ENCODE measurements around the gene SDHB. TPM values are rescaled to one million over a fixed set of nuclear protein-coding genes. Genes with fewer than 3 reads are reported as not detected.

SDHB gene
- total and polyA plus RNA-seq, 4 donors, result 59.1 to 117 (median 83.5) TPM

DNA sequence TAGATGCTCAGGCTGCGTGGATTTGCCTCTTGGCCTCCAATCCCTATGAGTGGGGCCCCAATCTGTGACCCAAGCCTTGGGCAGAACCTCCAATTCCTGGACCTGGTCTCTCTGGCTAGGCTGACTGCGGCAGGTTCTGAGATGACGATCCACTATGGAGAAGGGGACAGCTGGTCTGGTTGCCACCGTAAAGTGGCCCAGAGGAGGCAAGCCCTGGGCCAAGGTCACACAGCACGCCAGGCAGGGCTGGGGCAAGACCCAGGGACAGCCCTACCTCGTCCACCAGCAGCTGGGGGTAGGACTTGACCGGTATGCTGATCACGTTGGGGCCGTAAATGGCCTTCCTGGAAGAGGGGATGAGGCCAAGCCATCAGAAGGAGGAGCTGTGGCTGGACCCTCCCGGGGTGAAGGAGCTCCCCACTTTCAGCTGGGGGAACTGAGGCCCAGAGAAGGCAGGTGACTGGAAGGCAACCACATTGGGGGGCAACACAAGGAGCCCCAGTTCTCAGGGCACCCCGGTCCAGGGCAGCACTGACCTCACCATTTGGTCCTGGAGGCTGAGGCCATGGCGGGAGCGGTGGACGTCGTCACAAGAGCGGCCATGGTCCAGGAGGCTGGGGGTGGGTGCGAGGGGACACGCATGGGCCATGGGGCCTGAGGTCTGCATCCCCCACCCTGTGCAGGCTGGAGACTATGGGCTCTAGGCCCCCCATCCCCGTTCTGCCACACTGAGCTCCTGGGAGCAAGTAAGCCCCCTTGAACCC lies 51.9 kb downstream of the SDHB start:
- H3K36me3 ChIP-seq (ENCODE audit: control insufficient read depth in 4 of 4, insufficient read depth in 4 of 4, low read length in 4 of 4), result peaks cover 0 to 61% (median 15%) of the 10 kb centered on the region in 4 donors
- H3K27ac ChIP-seq (ENCODE audit: low read depth in 1 of 2, low read length in 1 of 2), result no peak overlapping the region
- TF ChIP-seq, protein P1, sequence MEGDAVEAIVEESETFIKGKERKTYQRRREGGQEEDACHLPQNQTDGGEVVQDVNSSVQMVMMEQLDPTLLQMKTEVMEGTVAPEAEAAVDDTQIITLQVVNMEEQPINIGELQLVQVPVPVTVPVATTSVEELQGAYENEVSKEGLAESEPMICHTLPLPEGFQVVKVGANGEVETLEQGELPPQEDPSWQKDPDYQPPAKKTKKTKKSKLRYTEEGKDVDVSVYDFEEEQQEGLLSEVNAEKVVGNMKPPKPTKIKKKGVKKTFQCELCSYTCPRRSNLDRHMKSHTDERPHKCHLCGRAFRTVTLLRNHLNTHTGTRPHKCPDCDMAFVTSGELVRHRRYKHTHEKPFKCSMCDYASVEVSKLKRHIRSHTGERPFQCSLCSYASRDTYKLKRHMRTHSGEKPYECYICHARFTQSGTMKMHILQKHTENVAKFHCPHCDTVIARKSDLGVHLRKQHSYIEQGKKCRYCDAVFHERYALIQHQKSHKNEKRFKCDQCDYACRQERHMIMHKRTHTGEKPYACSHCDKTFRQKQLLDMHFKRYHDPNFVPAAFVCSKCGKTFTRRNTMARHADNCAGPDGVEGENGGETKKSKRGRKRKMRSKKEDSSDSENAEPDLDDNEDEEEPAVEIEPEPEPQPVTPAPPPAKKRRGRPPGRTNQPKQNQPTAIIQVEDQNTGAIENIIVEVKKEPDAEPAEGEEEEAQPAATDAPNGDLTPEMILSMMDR (IDR thresholded peaks at IDR 0.05; ENCODE audit: control extremely low read depth, extremely low read depth), result no peak
- DNase-seq (no peak), ATAC-seq (ENCODE audit: insufficient read depth, low FRiP score) (no peak)
- WGBS, 2 donors, result 95% methylated on average over 19 of the region's 19 CpGs
- no peaks in the 10 kb centered on the region for H3K27me3 ChIP-seq (ENCODE audit: control insufficient read depth in 3 of 3, insufficient read depth in 3 of 3, low read length in 2 of 3)
- no peaks in the 10 kb centered on the region for H3K4me1 ChIP-seq (ENCODE audit: control insufficient read depth in 5 of 5, insufficient read depth in 5 of 5, low read length in 5 of 5)
- H3K9ac ChIP-seq (ENCODE audit: insufficient read depth in 1 of 2, low read length in 2 of 2), result no peak overlapping the region
- H3K4me3 ChIP-seq, result no peak overlapping the region
- no peaks in the 10 kb centered on the region for H3K9me3 ChIP-seq (ENCODE audit: control insufficient read depth in 4 of 4, insufficient read depth in 3 of 4, low read length in 3 of 4)

DNA sequence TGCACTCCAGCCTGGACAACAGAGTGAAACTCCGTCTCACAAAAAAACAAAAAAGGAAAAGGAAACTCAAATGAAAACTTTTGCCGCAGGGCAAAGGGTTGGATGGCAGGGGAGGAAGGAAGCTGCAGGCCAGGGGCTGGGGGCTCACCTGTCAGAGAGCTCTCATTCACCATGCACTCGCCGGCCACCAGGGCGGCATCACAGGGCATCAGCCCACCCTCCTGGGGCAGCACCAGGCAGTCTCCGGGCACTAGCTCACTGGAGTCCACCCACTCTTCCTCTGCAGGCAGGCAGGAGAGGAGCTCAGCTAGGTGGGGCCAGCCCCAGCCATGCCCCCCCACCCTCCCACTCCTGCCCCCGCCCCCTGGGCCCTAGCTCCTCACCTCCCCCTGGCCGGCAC lies 54.0 kb downstream of the SDHB start:
- WGBS, 2 donors, result 84 to 87% methylated on average over 8 of the region's 8 CpGs
- H3K4me1 ChIP-seq (ENCODE audit: control insufficient read depth in 5 of 5, insufficient read depth in 5 of 5, low read length in 5 of 5), result no peaks in the 10 kb centered on the region
- no peak overlapping the region for H3K9ac ChIP-seq (ENCODE audit: insufficient read depth in 1 of 2, low read length in 2 of 2)
- no peak overlapping the region for H3K27ac ChIP-seq (ENCODE audit: low read depth in 1 of 2, low read length in 1 of 2)
- ATAC-seq (ENCODE audit: insufficient read depth, low FRiP score) (no peak), DNase-seq (no peak)
- H3K36me3 ChIP-seq (ENCODE audit: control insufficient read depth in 4 of 4, insufficient read depth in 4 of 4, low read length in 4 of 4), result peaks cover 0 to 72% (median 15%) of the 10 kb centered on the region in 4 donors
- no peaks in the 10 kb centered on the region for H3K9me3 ChIP-seq (ENCODE audit: control insufficient read depth in 4 of 4, insufficient read depth in 3 of 4, low read length in 3 of 4)
- TF ChIP-seq, protein P1 (IDR thresholded peaks at IDR 0.05; ENCODE audit: control extremely low read depth, extremely low read depth), result no peak
- H3K27me3 ChIP-seq (ENCODE audit: control insufficient read depth in 3 of 3, insufficient read depth in 3 of 3, low read length in 2 of 3), result no peaks in the 10 kb centered on the region
- H3K4me3 ChIP-seq, result no peak overlapping the region

DNA sequence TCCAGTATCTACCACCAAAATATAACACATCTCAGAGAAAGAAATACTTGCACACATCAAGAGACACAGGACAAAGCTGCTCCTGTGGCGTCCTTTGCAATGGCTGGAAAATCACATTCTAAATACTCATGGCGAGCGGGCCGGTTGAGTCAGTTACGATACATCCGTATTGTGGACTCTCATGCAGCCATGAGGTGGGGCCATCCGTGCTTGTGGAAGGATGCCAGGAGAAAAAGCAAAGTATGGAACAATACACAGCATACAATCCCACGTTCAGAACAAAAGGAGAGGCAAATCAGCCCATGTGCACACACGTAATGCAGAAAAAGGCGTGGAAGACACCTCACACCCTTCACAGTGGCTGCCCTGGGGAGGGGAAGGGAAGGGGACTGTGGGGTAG lies 55.2 kb downstream of the SDHB start:
- WGBS, 2 donors, result 75% methylated on average over 10 of the region's 10 CpGs
- no peak overlapping the region for H3K4me3 ChIP-seq
- no peak overlapping the region for H3K9ac ChIP-seq (ENCODE audit: insufficient read depth in 1 of 2, low read length in 2 of 2)
- H3K36me3 ChIP-seq (ENCODE audit: control insufficient read depth in 4 of 4, insufficient read depth in 4 of 4, low read length in 4 of 4), result peaks cover 0 to 65% (median 12%) of the 10 kb centered on the region in 4 donors
- H3K4me1 ChIP-seq (ENCODE audit: control insufficient read depth in 5 of 5, insufficient read depth in 5 of 5, low read length in 5 of 5), result no peaks in the 10 kb centered on the region
- TF ChIP-seq, protein P1 (IDR thresholded peaks at IDR 0.05; ENCODE audit: control extremely low read depth, extremely low read depth), result no peak
- DNase-seq, result no peak
- H3K9me3 ChIP-seq (ENCODE audit: control insufficient read depth in 4 of 4, insufficient read depth in 3 of 4, low read length in 3 of 4), result no peaks in the 10 kb centered on the region
- ATAC-seq (ENCODE audit: insufficient read depth, low FRiP score), result no peak
- H3K27ac ChIP-seq (ENCODE audit: low read depth in 1 of 2, low read length in 1 of 2), result no peak overlapping the region
- no peaks in the 10 kb centered on the region for H3K27me3 ChIP-seq (ENCODE audit: control insufficient read depth in 3 of 3, insufficient read depth in 3 of 3, low read length in 2 of 3)
